Omental fat pad (tissue), 4 donors: Measurements from ENCODE around the gene CNOT10. TPM values are rescaled to one million over a fixed set of nuclear protein-coding genes. Genes with fewer than 3 reads are reported as not detected.

ENCODE experiments used
- ATAC-seq: fragments of 150-250 bp; one replicate; pipeline ENCODE4 v1.9.1; 2016; ENCODE audit warnings: mild to moderate bottlenecking, moderate library complexity; ENCODE audit not compliant: low FRiP score
- DNase-seq: peaks from one replicate; pipeline ENCODE4 v3.0.0-alpha.2; 2019; ENCODE audit warnings: low spot score
- total RNA-seq, 4 donors: library from RNA; depleted of rRNA; stranded (reverse); fragments of >200 nt; gene quantifications; one replicate each; pipeline ENCODE4 v1.1.0, GENCODE V29; 2016
- TF ChIP-seq, protein P1 (sequence below), 3 donors: fragments of 450-650 bp; IDR thresholded peaks; one replicate each; pipeline ENCODE4 v1.5.1; 2016 to 2017; ENCODE audit warnings: antibody characterized with exemption in 3 of 3, mild to moderate bottlenecking in 3 of 3, moderate library complexity in 2 of 3

Gene CNOT10
- total RNA-seq, 4 donors from 2014 or later: 10.3 to 24.0 (median 19.8) TPM

- no peak for DNase-seq
- no peak for ATAC-seq
- TF ChIP-seq, protein P1, sequence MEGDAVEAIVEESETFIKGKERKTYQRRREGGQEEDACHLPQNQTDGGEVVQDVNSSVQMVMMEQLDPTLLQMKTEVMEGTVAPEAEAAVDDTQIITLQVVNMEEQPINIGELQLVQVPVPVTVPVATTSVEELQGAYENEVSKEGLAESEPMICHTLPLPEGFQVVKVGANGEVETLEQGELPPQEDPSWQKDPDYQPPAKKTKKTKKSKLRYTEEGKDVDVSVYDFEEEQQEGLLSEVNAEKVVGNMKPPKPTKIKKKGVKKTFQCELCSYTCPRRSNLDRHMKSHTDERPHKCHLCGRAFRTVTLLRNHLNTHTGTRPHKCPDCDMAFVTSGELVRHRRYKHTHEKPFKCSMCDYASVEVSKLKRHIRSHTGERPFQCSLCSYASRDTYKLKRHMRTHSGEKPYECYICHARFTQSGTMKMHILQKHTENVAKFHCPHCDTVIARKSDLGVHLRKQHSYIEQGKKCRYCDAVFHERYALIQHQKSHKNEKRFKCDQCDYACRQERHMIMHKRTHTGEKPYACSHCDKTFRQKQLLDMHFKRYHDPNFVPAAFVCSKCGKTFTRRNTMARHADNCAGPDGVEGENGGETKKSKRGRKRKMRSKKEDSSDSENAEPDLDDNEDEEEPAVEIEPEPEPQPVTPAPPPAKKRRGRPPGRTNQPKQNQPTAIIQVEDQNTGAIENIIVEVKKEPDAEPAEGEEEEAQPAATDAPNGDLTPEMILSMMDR (IDR thresholded peaks at IDR 0.05): no peak
Measured at GRCh38 chr3:32757618-32758374, 72.8 kb downstream of the CNOT10 start.

- DNase-seq: no peak
- TF ChIP-seq, protein P1 (IDR thresholded peaks at IDR 0.05): no peak
- ATAC-seq: no peak
Measured at GRCh38 chr3:32758375-32758753, 73.4 kb downstream of the CNOT10 start.

- DNase-seq: no peak
- ATAC-seq: no peak
Measured at GRCh38 chr3:32759342-32759741, 74.4 kb downstream of the CNOT10 start.

GRCh38 chr3:32764481-32764880, 79.5 kb downstream of the CNOT10 start:
- TF ChIP-seq, protein P1 (IDR thresholded peaks at IDR 0.05): no peak
- DNase-seq (no peak), ATAC-seq (no peak)

More at GRCh38 chr3:32759342-32759741, 74.4 kb downstream of the CNOT10 start:
- TF ChIP-seq, protein P1 (IDR thresholded peaks at IDR 0.05): no peak

DNA sequence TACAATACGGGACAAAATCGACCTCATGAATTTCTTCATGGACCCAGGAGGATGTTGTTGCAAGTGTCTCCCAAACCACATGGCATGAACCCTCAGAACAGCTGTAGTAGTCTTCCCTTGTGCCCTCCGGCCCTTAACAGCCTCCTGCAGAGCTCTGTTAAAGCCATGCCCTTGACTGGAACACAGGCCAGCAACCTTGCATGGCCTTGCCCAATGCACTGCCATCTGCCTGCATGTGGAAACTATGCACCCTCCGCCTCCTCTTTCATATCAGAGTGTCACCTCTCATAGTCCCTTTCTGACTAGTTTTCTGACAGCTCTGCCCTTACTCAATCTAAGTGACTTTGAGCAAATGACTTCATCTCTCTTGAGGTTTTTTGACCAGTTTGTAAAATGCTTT, 93.4 kb downstream of the CNOT10 start:
- DNase-seq (no peak), ATAC-seq (no peak)
- TF ChIP-seq, protein P1 (IDR thresholded peaks at IDR 0.05): no peak

DNA sequence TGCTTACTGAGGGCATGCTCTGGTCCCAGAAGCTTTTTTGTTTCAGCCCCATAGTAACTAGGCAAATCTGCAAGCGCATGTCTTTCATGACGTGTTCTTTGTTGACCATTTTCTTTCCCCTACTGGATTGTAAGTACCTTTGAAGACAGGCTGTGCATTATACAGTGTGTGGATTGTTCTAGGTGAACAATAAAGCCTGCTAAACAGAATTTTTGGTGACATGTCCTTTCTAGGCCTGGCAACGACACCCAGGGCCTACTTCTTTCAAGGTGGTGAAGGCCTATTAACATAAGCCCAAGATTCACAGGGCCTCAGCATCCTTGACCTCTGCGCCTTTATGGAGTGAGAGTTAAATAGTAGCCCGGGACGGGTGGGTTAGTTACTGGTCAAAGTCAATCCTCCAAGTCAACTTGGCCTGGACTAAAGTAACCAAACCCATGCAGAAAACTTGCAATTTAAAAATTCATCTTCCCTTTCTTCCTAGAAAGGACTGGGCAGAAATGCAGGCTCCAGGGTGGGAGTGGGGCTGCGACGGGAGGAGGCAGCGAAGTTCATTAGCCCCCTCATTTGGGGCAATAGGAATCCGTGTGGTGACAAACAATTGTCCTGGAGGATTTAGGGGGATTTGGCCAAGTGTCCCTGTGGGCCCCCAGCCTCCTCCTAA, 95.2 kb downstream of the CNOT10 start:
- ATAC-seq (no peak), DNase-seq (no peak)
- TF ChIP-seq, protein P1 (IDR thresholded peaks at IDR 0.05): no peak
